ENCODE data around the gene ANKRD10.

ANKRD10 gene

DNA sequence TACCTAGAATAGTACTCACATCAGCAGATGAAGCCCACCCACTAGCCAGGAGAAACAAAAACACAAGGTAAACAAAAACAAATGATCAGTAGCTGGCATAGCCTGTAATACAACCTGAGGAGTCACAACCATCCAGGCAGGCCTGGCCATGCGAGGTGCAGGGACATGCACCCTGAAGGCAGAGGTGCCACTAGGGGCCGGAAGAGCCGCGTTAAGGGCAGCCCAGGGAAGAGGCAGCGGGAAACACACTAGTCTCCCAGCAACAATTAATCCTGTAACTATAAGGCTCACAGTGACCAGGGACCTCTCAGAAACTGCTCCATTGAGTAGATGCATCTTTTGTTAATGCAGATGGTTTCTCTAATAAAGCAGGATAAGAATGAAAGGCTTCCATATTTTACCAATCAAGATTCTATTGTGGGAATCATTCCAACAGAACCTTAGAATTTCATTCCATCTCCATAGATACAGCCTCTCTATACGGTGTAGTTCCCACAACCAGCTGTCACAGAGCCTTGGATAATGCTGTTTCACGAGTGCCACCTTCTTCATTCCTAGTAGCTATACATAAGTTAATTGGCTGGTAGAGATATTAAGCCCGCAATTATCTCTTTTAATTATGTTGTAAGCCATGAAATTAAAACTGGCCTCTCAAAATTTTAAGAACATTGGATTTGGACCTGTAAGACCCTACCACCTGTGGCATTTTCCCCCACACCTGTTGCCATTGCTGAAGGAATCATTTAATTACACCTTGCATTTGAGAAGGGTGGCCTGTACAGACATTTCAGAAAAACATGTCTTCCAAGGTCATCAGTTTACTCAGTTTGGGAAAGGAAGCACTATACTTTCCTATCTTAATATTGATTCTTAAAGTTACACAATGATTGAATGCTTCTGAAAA lies 28.7 kb downstream of the ANKRD10 start:
- DNase-seq (ENCODE audit: low read depth, low spot score), result no peak

DNA sequence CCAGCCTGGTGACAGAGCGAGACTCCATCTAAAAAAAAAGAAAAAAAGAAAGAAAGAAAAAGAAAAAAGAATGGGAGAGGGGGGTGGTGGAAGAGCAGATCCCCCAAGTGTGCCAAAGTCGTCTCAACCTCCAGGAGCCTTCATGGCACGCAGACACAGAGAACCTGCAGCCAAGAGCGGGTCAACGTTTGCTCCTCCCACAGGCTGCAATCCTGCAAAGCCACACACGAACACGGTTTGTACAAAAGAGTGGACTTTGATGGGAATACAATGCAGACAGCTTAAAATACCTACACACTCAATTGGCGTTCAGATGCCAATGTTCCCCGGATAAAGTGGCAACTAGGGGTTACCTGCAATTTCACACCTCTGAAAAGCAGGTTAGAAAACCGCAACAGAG lies 29.4 kb downstream of the ANKRD10 start:
- DNase-seq (ENCODE audit: low read depth, low spot score), result no peak

DNA sequence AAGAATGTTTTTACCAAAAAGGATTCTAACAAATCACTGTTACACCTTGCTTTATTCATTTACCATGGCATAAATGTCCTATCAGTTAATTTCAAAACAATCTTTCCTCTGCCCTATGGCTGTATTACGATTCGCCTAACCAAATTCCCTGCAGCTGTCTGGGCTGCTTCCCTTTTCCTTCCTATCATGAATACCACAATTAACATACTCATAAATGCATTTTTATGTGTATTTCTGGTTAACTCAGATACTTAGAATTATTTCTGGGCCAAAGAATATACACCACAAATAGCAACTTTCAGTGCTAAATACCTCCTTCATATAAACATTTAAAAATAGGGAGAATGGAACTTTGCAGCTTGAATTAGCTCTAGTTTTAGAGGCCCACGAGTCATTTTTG lies 30.4 kb downstream of the ANKRD10 start:
- no peak for DNase-seq (ENCODE audit: low read depth, low spot score)

DNA sequence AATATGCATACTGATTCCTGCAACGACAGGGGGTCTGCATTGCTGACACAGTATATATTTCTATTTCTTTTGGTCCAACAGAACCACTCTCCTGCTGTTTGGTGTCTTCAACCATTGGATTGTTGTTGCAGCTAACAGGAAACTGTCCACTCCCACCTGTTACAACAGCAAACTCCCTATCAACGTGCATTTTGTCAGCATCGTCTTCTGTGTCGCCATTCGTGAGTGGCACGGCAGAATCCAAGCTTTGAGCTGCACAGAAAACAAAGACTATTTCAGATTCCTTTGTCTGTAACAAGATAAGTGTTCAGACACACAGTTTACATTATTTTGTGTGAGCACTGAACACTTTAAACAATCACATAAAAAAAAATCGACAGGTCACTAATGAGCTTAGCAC lies 31.3 kb downstream of the ANKRD10 start:
- DNase-seq (ENCODE audit: low read depth, low spot score), result no peak

DNA sequence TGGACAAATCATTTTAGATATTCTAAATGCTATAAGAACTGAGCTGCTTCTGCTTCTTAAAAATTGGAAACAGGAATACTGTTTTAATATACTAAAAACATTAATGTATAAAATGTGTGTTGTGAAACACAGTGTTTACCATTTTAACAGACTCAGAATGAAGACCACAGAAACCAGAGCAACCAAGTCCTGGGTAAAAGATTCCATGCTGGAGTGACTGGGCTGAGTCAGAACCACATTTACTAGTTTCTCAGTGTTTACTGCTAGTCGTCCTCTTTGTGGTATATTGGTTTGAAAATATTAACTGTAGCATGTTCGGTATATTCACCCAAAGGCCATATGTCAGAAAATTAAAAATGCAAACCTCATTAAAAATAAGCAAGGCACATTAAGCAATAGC lies 31.9 kb downstream of the ANKRD10 start:
- no peak for DNase-seq (ENCODE audit: low read depth, low spot score)

- no peak for DNase-seq (ENCODE audit: low read depth, low spot score)
Observed at GRCh38 chr13:110881839-110882627, 32.8 kb downstream of the ANKRD10 start.

DNA sequence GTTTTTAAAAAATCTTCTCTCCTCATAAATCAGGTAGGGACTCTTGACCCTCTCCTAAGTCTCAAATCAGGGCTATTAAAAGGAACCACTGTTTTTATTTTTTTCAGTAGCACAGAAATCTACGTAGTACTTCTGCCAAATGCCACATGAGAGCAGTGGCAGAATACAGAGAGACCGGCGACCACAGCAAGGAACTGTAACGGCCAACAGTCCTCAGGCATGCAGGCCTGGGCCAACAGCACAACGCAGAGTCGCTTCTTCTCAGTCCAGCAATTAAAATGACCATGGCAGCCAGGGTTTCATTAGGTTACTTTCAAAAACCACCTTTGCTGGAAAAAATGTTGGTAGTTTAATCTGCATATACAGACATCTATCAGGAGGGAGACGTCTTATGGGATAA lies 34.2 kb downstream of the ANKRD10 start:
- DNase-seq (ENCODE audit: low read depth, low spot score), result no peak

GRCh38 chr13:110879482-110879881 lies 35.4 kb downstream of the ANKRD10 start:
- no peak for DNase-seq (ENCODE audit: low read depth, low spot score)

- DNase-seq (ENCODE audit: low read depth, low spot score), result no peak
Observed at GRCh38 chr13:110877737-110878258, 37.1 kb downstream of the ANKRD10 start.

GRCh38 chr13:110876609-110877008 lies 38.3 kb downstream of the ANKRD10 start:
- no peak for DNase-seq (ENCODE audit: low read depth, low spot score)

DNA sequence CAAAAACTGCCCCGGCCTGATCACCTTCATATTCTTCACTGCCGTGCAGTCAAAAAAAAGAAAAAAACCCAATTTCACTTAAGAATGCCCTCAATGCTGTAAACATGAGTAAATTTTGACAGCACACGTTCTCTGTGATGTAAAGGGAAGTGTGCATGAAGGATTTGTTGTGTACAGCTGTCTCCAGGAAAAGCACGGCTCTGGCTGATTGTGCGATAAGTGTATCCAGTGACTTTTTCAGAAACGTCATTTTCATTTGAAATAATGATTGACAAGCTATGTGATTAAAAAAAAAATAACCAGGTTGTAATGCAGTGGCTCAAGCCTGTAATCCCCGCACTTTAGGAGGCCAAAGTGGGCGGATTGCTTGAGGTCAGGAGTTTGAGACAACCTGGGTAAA lies 39.6 kb downstream of the ANKRD10 start:
- no peak for DNase-seq (ENCODE audit: low read depth, low spot score)

- DNase-seq (ENCODE audit: low read depth, low spot score), result peak; percentile 87
Observed at GRCh38 chr13:110874508-110874960, 40.3 kb downstream of the ANKRD10 start.

- no peak for DNase-seq (ENCODE audit: low read depth, low spot score)
Observed at GRCh38 chr13:110873639-110874507, 41.0 kb downstream of the ANKRD10 start.

GRCh38 chr13:110872768-110873638 lies 41.9 kb downstream of the ANKRD10 start:
- DNase-seq (ENCODE audit: low read depth, low spot score), result no peak

- no peak for DNase-seq (ENCODE audit: low read depth, low spot score)
Observed at GRCh38 chr13:110872034-110872767, 42.7 kb downstream of the ANKRD10 start.

- DNase-seq (ENCODE audit: low read depth, low spot score), result peak; percentile 100
Observed at GRCh38 chr13:110869805-110870706, 44.8 kb downstream of the ANKRD10 start.

DNA sequence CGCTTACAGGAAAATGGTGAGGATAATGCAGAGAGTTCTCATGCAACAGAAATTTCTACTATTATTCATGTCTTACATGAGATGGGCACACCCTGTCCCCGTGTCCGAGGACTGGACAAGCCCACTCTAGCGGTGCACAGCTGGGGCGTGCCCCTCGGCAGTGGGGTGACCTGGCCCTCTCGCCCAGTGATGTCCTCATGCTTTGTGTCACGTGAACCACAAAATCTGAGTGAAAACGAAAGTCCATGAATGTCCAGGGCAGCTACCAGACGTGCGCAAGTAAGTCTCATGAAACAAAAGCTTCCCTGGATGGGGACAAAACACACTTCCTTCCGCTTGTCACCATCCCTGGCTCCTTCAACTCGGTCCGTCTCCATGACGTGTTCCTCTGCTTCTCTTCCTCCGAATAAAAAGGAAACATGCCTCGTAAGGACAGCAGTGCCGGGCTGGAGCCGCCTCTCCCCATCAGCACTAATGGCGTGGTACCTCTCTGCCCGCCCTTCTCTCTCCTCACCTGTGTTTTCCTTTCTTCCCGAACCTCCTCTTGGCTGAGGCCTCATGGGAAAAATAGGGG lies 45.6 kb downstream of the ANKRD10 start:
- DNase-seq (ENCODE audit: low read depth, low spot score), result no peak

DNA sequence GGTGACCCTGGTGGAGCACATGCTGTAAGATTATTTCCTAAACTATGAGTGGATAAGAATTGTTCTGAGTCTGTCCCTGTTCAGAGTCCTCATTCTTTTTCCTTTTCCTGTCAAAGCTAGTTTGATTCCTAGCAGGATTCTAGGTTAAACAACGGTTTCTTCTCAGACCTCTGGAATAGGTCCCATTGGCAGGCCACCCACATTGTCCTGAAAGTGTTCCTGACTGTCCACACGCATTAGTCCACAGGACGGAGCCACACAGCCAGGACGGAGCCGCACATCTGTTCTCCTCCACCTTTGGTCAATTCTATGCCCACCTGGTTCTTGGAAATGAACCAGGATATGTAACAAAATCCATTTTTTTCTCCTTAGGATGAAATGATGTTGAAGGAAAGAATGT lies 46.1 kb downstream of the ANKRD10 start:
- DNase-seq (ENCODE audit: low read depth, low spot score), result no peak

Measured in astrocyte of the hippocampus (primary cell).